LHCN-M2 (cell line): ENCODE measurements around the gene ADAM15. TPM values are rescaled to one million over a fixed set of nuclear protein-coding genes. Genes with fewer than 3 reads are reported as not detected.

Experiments used
- DNase-seq: peaks from one replicate; pipeline ENCODE4 v3.0.0-alpha.2; 2012; ENCODE audit warnings: low read depth
- total RNA-seq: library from RNA; depleted of rRNA; stranded (reverse); fragments of >200 nt; gene quantifications from 2 replicates; pipeline ENCODE4 v1.2.3, GENCODE V29; 2014

The ADAM15 gene
- total RNA-seq, 1 experiment from 2014 or later: 86.7 TPM

- no peak for DNase-seq
Observed at GRCh38 chr1:155071701-155072100, 20.6 kb downstream of the ADAM15 start.

DNA sequence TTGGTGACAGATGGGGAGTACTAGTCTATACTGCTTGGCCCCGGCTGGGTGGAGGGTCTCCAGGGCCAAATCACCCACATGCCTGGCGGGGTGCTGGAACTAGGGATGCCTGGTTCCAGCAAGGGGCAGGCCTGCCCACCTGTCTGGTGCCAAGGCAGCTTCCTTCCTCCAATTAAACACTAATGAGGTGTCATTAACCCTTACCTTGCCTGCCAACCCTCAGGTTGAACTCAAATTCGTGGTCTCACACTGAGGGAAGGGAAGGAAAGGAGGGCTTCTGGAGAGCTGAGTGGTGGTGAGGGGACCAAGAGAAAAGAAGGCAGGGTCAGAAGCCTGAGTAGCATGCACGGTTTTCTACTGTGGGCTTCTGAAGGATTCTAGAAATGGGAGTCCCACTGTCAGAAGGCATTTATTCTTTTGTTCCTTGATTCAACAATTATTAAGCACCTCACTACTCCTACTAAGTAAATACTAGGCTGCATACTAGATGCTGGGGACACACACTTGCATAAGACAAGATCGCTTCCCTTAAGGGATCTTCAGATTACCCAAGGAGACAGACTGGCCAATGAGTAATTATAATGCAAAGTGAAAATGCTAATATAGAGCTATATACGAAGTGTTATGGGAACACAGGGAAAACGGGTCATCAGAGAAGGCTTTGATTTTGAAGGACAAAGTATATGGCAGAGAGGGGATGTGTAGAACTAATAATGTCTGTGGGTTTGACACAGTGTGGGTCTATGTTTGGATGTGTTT lies 21.6 kb downstream of the ADAM15 start:
- DNase-seq: no peak

- DNase-seq: no peak
Observed at GRCh38 chr1:155073377-155074242, 22.5 kb downstream of the ADAM15 start.

- DNase-seq: no peak
Observed at GRCh38 chr1:155075535-155075934, 24.4 kb downstream of the ADAM15 start.

DNA sequence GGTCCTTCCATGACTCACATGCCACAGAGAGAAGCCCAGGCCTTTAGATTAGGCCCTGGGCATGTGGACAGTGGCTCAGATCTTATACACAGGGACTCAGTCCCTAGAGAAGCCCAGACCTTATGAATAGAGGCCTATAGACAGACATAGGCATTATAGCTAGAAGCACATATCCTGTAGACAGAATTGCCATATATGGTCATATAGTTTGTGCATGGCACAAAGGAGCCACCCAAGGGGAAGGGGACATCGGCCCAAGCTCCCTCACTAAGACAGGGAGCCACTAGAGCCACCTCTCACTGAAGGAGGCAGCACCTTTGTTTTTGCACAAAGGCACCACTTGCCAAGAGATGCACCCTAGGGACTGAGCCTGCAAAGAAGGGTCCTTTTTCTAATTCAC lies 25.3 kb downstream of the ADAM15 start:
- DNase-seq: no peak

- no peak for DNase-seq
Observed at GRCh38 chr1:155077346-155077745, 26.2 kb downstream of the ADAM15 start.

GRCh38 chr1:155077758-155078445 lies 26.8 kb downstream of the ADAM15 start:
- DNase-seq: peak; percentile 34

DNA sequence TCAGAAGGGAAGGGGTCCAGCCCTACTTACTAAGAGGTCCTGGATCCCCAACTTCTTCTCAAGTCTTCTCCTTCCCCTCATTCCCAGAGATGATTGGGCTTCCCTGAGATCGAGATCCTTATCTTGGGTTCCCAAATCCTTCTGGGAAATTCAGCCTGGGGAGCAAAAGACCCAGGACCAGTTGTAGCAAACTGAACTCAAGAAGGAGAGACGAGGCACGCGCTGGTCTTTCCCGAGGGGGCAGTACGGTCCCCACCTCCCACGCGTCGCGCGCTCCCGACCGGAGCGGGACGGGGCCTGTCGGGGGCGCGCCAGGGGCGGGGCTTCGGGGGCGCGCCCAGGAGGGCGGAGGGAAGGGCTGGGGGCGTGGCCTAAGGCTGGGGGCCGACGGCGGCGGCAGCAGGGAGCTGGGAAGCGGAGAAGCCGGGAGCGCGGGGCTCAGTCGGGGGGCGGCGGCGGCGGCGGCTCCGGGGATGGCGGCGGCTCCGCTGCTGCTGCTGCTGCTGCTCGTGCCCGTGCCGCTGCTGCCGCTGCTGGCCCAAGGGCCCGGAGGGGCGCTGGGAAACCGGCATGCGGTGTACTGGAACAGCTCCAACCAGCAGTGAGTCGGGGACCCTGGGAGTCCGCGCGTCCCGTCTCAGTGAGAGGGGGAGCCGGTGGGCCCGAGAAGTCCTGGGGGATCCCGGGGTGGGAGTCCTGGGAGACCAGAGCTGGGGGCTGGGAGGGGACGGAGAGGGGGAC lies 27.5 kb downstream of the ADAM15 start, which contains the start of gene EFNA3:
Gene EFNA3, plus strand, starts transcription at position 369 of the 741 bp plus-strand sequence. Its CDS starts 105 bp downstream, at position 474.
- DNase-seq: peak; percentile 31

- DNase-seq: no peak
Observed at GRCh38 chr1:155079210-155079486, 28.0 kb downstream of the ADAM15 start.

- DNase-seq: no peak
Observed at GRCh38 chr1:155079487-155080311, 28.6 kb downstream of the ADAM15 start.

GRCh38 chr1:155080312-155081228 lies 29.5 kb downstream of the ADAM15 start:
- DNase-seq: no peak

DNA sequence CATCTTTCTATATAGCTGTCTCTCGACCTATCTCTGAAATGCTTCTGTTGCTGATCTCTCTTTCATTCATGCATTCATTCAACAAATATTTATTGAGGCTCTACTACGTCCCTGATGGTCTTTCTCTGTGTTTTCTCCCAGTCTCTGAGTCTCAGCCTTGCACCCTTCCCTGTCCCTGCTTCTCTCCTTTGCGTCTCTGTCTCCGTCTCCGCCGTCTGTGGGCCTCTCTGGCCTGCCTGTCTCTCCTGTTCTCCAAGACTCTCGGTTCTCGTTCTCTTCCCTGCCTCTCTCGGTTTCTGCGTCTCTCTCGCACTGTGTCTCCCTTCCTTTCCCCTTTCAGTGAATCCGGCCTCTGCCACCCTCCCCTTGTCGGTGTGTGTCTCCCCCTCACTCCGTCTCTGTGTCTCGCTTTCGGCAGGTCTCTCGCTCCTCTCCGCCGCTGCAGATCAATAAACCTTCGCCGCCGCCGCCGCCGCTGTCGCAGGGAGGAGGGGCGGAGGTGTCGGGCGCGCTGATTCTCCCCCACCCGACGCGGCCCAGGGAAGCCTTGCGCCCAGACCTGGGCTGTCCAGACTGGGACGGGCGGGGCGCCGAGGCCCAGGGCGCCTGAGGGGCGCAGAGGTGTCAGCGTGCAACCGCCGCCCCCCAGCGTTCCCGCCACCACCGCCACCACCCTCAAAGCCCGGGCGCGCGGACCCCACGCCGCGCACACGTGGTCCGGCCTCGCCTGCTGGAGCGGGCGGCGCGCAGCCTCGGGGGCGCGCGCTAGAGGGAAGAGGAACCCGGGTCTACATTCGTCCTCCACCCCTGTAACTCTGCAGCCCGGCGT lies 30.6 kb downstream of the ADAM15 start:
- no peak for DNase-seq

- DNase-seq: no peak
Observed at GRCh38 chr1:155082301-155083051, 31.4 kb downstream of the ADAM15 start.

DNA sequence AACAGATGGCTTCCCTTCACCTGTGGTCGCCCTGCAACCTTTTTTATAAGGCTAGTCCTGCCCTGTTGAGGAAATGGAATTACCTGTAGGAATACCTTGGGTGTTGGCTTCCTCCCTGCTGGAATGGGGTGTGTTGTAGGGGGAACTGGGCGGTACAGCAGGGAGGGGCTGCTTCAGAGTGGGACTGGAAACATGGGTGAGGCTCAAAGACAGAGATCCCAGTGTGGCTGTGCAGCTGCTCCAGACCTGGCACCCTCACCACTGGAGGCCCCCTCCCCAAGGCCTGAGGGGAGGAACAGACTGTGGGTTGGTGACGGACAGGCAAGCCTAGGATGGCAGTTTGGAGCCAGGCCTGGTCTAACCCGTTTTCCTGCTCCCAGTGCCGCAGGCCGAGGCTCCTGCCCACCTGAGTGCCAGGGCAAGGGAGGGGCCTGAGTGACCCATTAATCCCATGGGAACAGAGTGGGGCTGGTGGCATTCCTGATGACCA lies 32.0 kb downstream of the ADAM15 start:
- no peak for DNase-seq

DNA sequence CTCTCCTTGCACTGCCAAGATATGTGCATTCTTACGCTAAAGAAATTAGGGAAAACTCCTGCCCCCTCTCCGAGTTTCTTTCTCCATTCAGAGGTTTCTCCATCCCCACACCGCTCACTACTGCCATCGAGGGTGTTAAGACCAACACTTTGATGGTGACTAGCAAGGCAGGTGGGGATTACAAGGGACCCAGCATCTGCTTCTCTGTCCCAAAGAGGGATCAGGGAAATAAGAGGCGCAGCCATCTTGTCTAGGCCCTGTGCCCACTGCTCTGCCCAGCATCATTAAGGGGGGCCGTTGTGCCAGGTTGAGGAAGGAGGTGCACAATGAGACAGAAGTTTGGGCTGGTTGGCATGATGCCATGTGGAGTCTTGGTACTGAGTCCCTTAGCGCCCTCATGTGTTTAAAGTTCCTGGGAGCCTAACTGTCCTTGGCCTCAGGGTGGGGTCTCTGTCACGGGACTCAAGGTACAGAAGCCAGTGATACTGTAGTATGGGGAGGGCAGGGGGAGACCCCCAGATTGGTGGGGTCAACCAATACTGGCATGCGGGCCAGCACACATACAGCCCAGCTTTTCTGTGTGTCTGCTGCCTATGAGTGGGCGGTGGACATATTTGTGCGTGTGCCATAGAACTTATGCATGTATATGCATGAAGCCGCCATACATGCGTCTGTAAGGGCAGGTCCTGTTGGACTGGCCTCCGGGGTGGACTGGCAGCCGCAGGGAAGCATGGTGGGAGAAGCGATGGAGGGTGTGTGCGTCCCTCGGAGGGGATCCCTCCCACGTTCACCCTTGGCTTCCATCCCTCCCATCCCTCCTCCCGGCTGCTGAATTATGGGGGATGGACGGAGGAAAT lies 33.0 kb downstream of the ADAM15 start:
- DNase-seq: peak; percentile 53

GRCh38 chr1:155084722-155085503 lies 33.8 kb downstream of the ADAM15 start:
- peak; percentile 91 for DNase-seq
